Neural progenitor cell (in vitro differentiated cells): ENCODE results near the gene RBFOX1. TPM values are rescaled to one million over a fixed set of nuclear protein-coding genes. Genes with fewer than 3 reads are reported as not detected.

Experiments
- DNase-seq: peaks from one replicate; pipeline ENCODE4 v3.0.0-alpha.2; 2016; ENCODE audit warnings: low spot score
- H2AFZ ChIP-seq: fragments of 200-600 bp; sonication (generic); replicated peaks from 2 replicates; pipeline ENCODE4 v1.6.1; 2016; ENCODE audit warnings: antibody characterized with exemption
- H3F3A ChIP-seq: fragments of 200-600 bp; sonication (generic); 2 replicates; pipeline ENCODE4 v1.6.1; 2016; ENCODE audit warnings: antibody characterized with exemption, low read depth
- H3K27ac ChIP-seq: fragments of 200-600 bp; sonication (generic); 2 replicates; pipeline ENCODE4 v1.5.1; 2016; ENCODE audit warnings: mild to moderate bottlenecking
- H3K27me3 ChIP-seq: fragments of 200-600 bp; sonication (generic); 2 replicates; pipeline ENCODE4 v1.6.1; 2016; ENCODE audit warnings: mild to moderate bottlenecking, moderate library complexity
- H3K36me3 ChIP-seq: fragments of 200-600 bp; sonication (generic); 2 replicates; pipeline ENCODE4 v1.5.1; 2016
- H3K4me1 ChIP-seq: fragments of 200-600 bp; sonication (generic); 2 replicates; pipeline ENCODE4 v1.6.1; 2016; ENCODE audit warnings: mixed run types
- H3K4me2 ChIP-seq: fragments of 200-600 bp; sonication (generic); 2 replicates; pipeline ENCODE4 v1.6.1; 2016
- H3K4me3 ChIP-seq: fragments of 200-600 bp; sonication (generic); 2 replicates; pipeline ENCODE4 v1.5.1; 2016
- H3K79me2 ChIP-seq: fragments of 200-600 bp; sonication (generic); 2 replicates; pipeline ENCODE4 v1.6.1; 2016; ENCODE audit warnings: low read depth
- H3K9ac ChIP-seq: fragments of 200-600 bp; sonication (generic); 2 replicates; pipeline ENCODE4 v1.6.1; 2016
- H3K9me3 ChIP-seq: fragments of 200-600 bp; sonication (generic); 2 replicates; pipeline ENCODE4 v1.5.1; 2016; ENCODE audit warnings: low read depth
- H4K20me1 ChIP-seq: fragments of 200-600 bp; sonication (generic); 2 replicates; pipeline ENCODE4 v1.6.1; 2016; ENCODE audit warnings: low read depth
- H3K27ac Mint-ChIP-seq: 3 replicates; pipeline ENCODE4 v1.8.0; 2021; ENCODE audit warnings: mixed read lengths
- H3K27me3 Mint-ChIP-seq: 2 replicates; pipeline ENCODE4 v1.8.0; 2022; ENCODE audit warnings: low read depth, mild to moderate bottlenecking, inconsistent platforms, moderate library complexity, mixed read lengths; ENCODE audit not compliant: insufficient read depth
- H3K36me3 Mint-ChIP-seq: 3 replicates; pipeline ENCODE4 v1.8.0; 2021; ENCODE audit warnings: mixed read lengths
- H3K4me1 Mint-ChIP-seq: 3 replicates; pipeline ENCODE4 v1.8.0; 2021; ENCODE audit warnings: mixed read lengths
- H3K4me3 Mint-ChIP-seq: 3 replicates; pipeline ENCODE4 v1.8.0; 2021; ENCODE audit warnings: mild to moderate bottlenecking, moderate library complexity, mixed read lengths
- H3K9me3 Mint-ChIP-seq: 3 replicates; pipeline ENCODE4 v1.8.0; 2020; ENCODE audit warnings: mixed read lengths
- CTCF ChIP-seq: fragments of 200-600 bp; sonication (generic); IDR thresholded peaks from 2 replicates; pipeline ENCODE4 v1.5.1; 2017; ENCODE audit warnings: antibody characterized with exemption, mild to moderate bottlenecking
- EZH2 ChIP-seq: fragments of 200-600 bp; sonication (generic); IDR thresholded peaks from 2 replicates; pipeline ENCODE4 v1.6.1; 2017; ENCODE audit warnings: antibody characterized with exemption, mild to moderate bottlenecking, moderate library complexity
- EZH2phosphoT487 ChIP-seq: fragments of 200-600 bp; sonication (generic); IDR thresholded peaks from 2 replicates; pipeline ENCODE4 v1.6.1; 2017; ENCODE audit warnings: antibody characterized with exemption
- total RNA-seq: library from RNA; depleted of rRNA; stranded (reverse); fragments of >200 nt; gene quantifications from 2 replicates; pipeline ENCODE4 v1.2.3, GENCODE V29; 2015; ENCODE audit warnings: low replicate concordance

RBFOX1 gene
- total RNA-seq, 1 donor from 2014 or later, result 1.2 TPM

- peaks cover 13% of the 10 kb centered on the region for H3K4me1 ChIP-seq
- H3F3A ChIP-seq, result no peaks in the 10 kb centered on the region
- Mint-ChIP-seq H3K4me1 (peaks cover 12% of the 10 kb centered on the region), H3K4me3 (no peak overlapping the region), H3K27ac (no peak overlapping the region), H3K27me3 (peaks cover 3% of the 10 kb centered on the region), H3K9me3 (peaks cover 3% of the 10 kb centered on the region), H3K36me3 (peaks cover 4% of the 10 kb centered on the region)
- no peaks in the 10 kb centered on the region for H3K36me3 ChIP-seq
- no peak overlapping the region for H3K4me2 ChIP-seq
- H3K27me3 ChIP-seq, result no peaks in the 10 kb centered on the region
- no peak for DNase-seq
- H3K9ac ChIP-seq, result no peak overlapping the region
- TF ChIP-seq EZH2 (no peak), CTCF (no peak), EZH2phosphoT487 (no peak)
- no peak overlapping the region for H3K4me3 ChIP-seq
- H3K27ac ChIP-seq, result no peak overlapping the region
- H3K79me2 ChIP-seq, result no peaks in the 10 kb centered on the region
- no peak overlapping the region for H2AFZ ChIP-seq
- no peaks in the 10 kb centered on the region for H4K20me1 ChIP-seq
- H3K9me3 ChIP-seq, result no peaks in the 10 kb centered on the region
Observed at GRCh38 chr16:7583396-7583795, 250.8 kb downstream of the RBFOX1 start.

GRCh38 chr16:7584561-7584960, 251.9 kb downstream of the RBFOX1 start:
- Mint-ChIP-seq H3K9me3 (no peaks in the 10 kb centered on the region), H3K27me3 (peaks cover 3% of the 10 kb centered on the region), H3K4me3 (no peak overlapping the region), H3K4me1 (peaks cover 17% of the 10 kb centered on the region), H3K36me3 (peaks cover 4% of the 10 kb centered on the region), H3K27ac (no peak overlapping the region)
- no peak overlapping the region for H3K9ac ChIP-seq
- TF ChIP-seq EZH2phosphoT487 (no peak), EZH2 (no peak), CTCF (no peak)
- no peaks in the 10 kb centered on the region for H3K9me3 ChIP-seq
- H3K4me3 ChIP-seq, result no peak overlapping the region
- no peaks in the 10 kb centered on the region for H4K20me1 ChIP-seq
- no peaks in the 10 kb centered on the region for H3K36me3 ChIP-seq
- no peak overlapping the region for H2AFZ ChIP-seq
- peaks cover 25% of the 10 kb centered on the region for H3K4me1 ChIP-seq
- no peaks in the 10 kb centered on the region for H3K79me2 ChIP-seq
- H3K4me2 ChIP-seq, result no peak overlapping the region
- no peaks in the 10 kb centered on the region for H3K27me3 ChIP-seq
- H3F3A ChIP-seq, result peaks cover 7% of the 10 kb centered on the region
- H3K27ac ChIP-seq, result no peak overlapping the region
- DNase-seq, result no peak

- peaks cover 7% of the 10 kb centered on the region for H3F3A ChIP-seq
- no peak overlapping the region for H3K9ac ChIP-seq
- H3K4me2 ChIP-seq, result no peak overlapping the region
- H3K27ac Mint-ChIP-seq, result no peak overlapping the region
- H3K4me3 ChIP-seq, result no peak overlapping the region
- peaks cover 4% of the 10 kb centered on the region for H3K36me3 Mint-ChIP-seq
- no peaks in the 10 kb centered on the region for H3K79me2 ChIP-seq
- H3K27me3 Mint-ChIP-seq, result peaks cover 3% of the 10 kb centered on the region
- H2AFZ ChIP-seq, result no peak overlapping the region
- DNase-seq, result peak; percentile 29
- no peaks in the 10 kb centered on the region for H4K20me1 ChIP-seq
- H3K27me3 ChIP-seq, result no peaks in the 10 kb centered on the region
- H3K9me3 ChIP-seq, result no peaks in the 10 kb centered on the region
- H3K36me3 ChIP-seq, result no peaks in the 10 kb centered on the region
- H3K4me1 Mint-ChIP-seq, result peaks cover 17% of the 10 kb centered on the region
- H3K4me1 ChIP-seq, result peaks cover 25% of the 10 kb centered on the region
- H3K9me3 Mint-ChIP-seq, result no peaks in the 10 kb centered on the region
- H3K27ac ChIP-seq, result no peak overlapping the region
- H3K4me3 Mint-ChIP-seq, result no peak overlapping the region
- TF ChIP-seq EZH2phosphoT487, result no peak
- TF ChIP-seq CTCF, result no peak
- TF ChIP-seq EZH2, result no peak
Observed at GRCh38 chr16:7585705-7586104, 253.1 kb downstream of the RBFOX1 start.
